ENCODE data around the gene ARHGAP12.

DNA sequence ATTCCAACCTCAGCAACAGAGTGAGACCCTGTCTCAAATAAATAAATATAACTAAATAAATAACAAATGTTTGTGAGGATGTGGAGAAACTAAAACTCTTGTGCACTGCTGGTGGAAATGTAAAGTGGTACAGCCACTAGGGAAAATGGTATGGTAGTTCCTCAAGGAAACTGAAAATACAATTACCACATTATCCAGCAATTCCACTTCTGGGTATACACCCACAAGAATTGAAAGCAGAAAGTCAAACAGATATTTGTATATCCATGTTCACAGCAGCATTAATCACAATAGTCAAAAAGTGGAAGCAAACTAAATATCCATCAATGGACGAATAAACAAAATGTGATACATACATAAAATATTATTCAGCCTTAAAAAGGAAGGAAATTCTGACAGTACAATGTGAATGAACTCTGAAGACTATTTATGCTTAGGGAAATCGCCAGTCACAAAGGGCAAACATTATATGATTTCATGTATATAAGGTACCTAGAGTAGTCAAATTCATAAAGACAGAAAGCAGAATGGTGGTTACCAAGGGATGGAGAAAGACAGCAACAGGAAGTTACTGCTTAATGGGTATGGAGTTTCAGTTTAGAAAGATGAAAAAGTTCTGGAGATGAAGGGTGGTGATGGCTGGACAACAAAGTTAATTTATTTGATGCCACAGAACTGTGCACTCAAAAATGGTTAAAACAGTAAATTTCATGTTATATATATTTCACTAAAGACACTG is 9.8 kb downstream of the ARHGAP12 start:
- TF ChIP-seq CTCF (conservative IDR thresholded peaks at IDR 0.05; ENCODE audit: low read length) (no peak), EZH2phosphoT487 (IDR thresholded peaks at IDR 0.05; ENCODE audit: borderline replicate concordance, low read depth, low read length) (no peak)

Measured in OCI-LY7 (cell line).